ENCODE data around the gene VEZT. TPM values are rescaled to one million over a fixed set of nuclear protein-coding genes. Genes with fewer than 3 reads are reported as not detected.
"Not testable (repeated sequence)": the region's sequence is repeated elsewhere in the genome, so short reads cannot be mapped to it uniquely, and the experiment has no call there.

VEZT gene
- total RNA-seq, 2 donors from 2014 or later, result 46.4 to 54.9 TPM

- H3K36me3 Mint-ChIP-seq (ENCODE audit: low read depth), result peaks cover 4% of the 10 kb centered on the region
- ATAC-seq (no peak), DNase-seq (no peak)
- no peak overlapping the region for H3K27ac Mint-ChIP-seq
- H3K4me1 Mint-ChIP-seq, result peaks cover 3% of the 10 kb centered on the region
- H3K4me3 Mint-ChIP-seq, result no peak overlapping the region
- H3K9me3 ChIP-seq (ENCODE audit: control insufficient read depth, low read length, poor library complexity, severe bottlenecking), result no peaks in the 10 kb centered on the region
- peaks cover 9% of the 10 kb centered on the region for H3K27me3 Mint-ChIP-seq
Observed at GRCh38 chr12:95187865-95188415, 29.7 kb upstream of the VEZT start.

- H3K4me1 Mint-ChIP-seq, result peaks cover 3% of the 10 kb centered on the region
- H3K4me3 Mint-ChIP-seq, result no peak overlapping the region
- H3K27me3 Mint-ChIP-seq, result peaks cover 9% of the 10 kb centered on the region
- no peak overlapping the region for H3K27ac Mint-ChIP-seq
- peaks cover 4% of the 10 kb centered on the region for H3K36me3 Mint-ChIP-seq (ENCODE audit: low read depth)
- ATAC-seq (no peak), DNase-seq (no peak)
- H3K9me3 ChIP-seq (ENCODE audit: control insufficient read depth, low read length, poor library complexity, severe bottlenecking), result no peaks in the 10 kb centered on the region
Observed at GRCh38 chr12:95191060-95191696, 26.4 kb upstream of the VEZT start.

- Mint-ChIP-seq H3K27ac (no peak overlapping the region), H3K27me3 (peaks cover 9% of the 10 kb centered on the region), H3K4me1 (peaks cover 3% of the 10 kb centered on the region), H3K36me3 (ENCODE audit: low read depth) (peaks cover 4% of the 10 kb centered on the region), H3K4me3 (no peak overlapping the region)
- no peaks in the 10 kb centered on the region for H3K9me3 ChIP-seq (ENCODE audit: control insufficient read depth, low read length, poor library complexity, severe bottlenecking)
- DNase-seq (no peak), ATAC-seq (no peak)
Observed at GRCh38 chr12:95192271-95192670, 25.3 kb upstream of the VEZT start.

- Mint-ChIP-seq H3K27me3 (peaks cover 9% of the 10 kb centered on the region), H3K27ac (no peak overlapping the region), H3K4me1 (peaks cover under 1% of the 10 kb centered on the region), H3K4me3 (no peak overlapping the region), H3K36me3 (ENCODE audit: low read depth) (peaks cover 4% of the 10 kb centered on the region)
- H3K9me3 ChIP-seq (ENCODE audit: control insufficient read depth, low read length, poor library complexity, severe bottlenecking), result no peaks in the 10 kb centered on the region
- DNase-seq (no peak), ATAC-seq (no peak)
Observed at GRCh38 chr12:95193139-95193538, 24.5 kb upstream of the VEZT start.

- Mint-ChIP-seq H3K27me3 (peaks cover 9% of the 10 kb centered on the region), H3K36me3 (ENCODE audit: low read depth) (peaks cover 4% of the 10 kb centered on the region), H3K27ac (no peak overlapping the region), H3K4me3 (no peak overlapping the region), H3K4me1 (no peaks in the 10 kb centered on the region)
- H3K9me3 ChIP-seq (ENCODE audit: control insufficient read depth, low read length, poor library complexity, severe bottlenecking), result no peaks in the 10 kb centered on the region
- DNase-seq (no peak), ATAC-seq (no peak)
Observed at GRCh38 chr12:95195122-95195521, 22.5 kb upstream of the VEZT start.

- ATAC-seq; H3K4me1 Mint-ChIP-seq; H3K4me3 Mint-ChIP-seq; H3K27ac Mint-ChIP-seq; DNase-seq; H3K36me3 Mint-ChIP-seq (ENCODE audit: low read depth); H3K9me3 ChIP-seq (ENCODE audit: control insufficient read depth, low read length, poor library complexity, severe bottlenecking): not testable (repeated sequence)
- H3K27me3 Mint-ChIP-seq, result peaks cover 14% of the 10 kb centered on the region
Observed at GRCh38 chr12:95196875-95197569, 20.6 kb upstream of the VEZT start.

GRCh38 chr12:95197636-95198035 is 20.0 kb upstream of the VEZT start:
- Mint-ChIP-seq H3K4me3 (no peak overlapping the region), H3K36me3 (ENCODE audit: low read depth) (peaks cover under 1% of the 10 kb centered on the region), H3K4me1 (peaks cover 3% of the 10 kb centered on the region), H3K27me3 (peaks cover 8% of the 10 kb centered on the region), H3K27ac (no peak overlapping the region)
- no peak for DNase-seq
- no peaks in the 10 kb centered on the region for H3K9me3 ChIP-seq (ENCODE audit: control insufficient read depth, low read length, poor library complexity, severe bottlenecking)
- ATAC-seq, result no peak

- H3K4me3 Mint-ChIP-seq, result no peak overlapping the region
- peaks cover 3% of the 10 kb centered on the region for H3K4me1 Mint-ChIP-seq
- ATAC-seq (no peak), DNase-seq (no peak)
- peaks cover 5% of the 10 kb centered on the region for H3K27me3 Mint-ChIP-seq
- no peaks in the 10 kb centered on the region for H3K9me3 ChIP-seq (ENCODE audit: control insufficient read depth, low read length, poor library complexity, severe bottlenecking)
- no peaks in the 10 kb centered on the region for H3K36me3 Mint-ChIP-seq (ENCODE audit: low read depth)
- no peak overlapping the region for H3K27ac Mint-ChIP-seq
Observed at GRCh38 chr12:95198914-95199313, 18.7 kb upstream of the VEZT start.

- Mint-ChIP-seq H3K27me3 (peaks cover 5% of the 10 kb centered on the region), H3K4me3 (no peak overlapping the region), H3K36me3 (ENCODE audit: low read depth) (no peaks in the 10 kb centered on the region), H3K27ac (no peak overlapping the region), H3K4me1 (peaks cover 3% of the 10 kb centered on the region)
- ATAC-seq (no peak), DNase-seq (no peak)
- H3K9me3 ChIP-seq (ENCODE audit: control insufficient read depth, low read length, poor library complexity, severe bottlenecking), result no peaks in the 10 kb centered on the region
Observed at GRCh38 chr12:95200128-95200894, 17.3 kb upstream of the VEZT start.

GRCh38 chr12:95201056-95201670 is 16.4 kb upstream of the VEZT start:
- DNase-seq (no peak), ATAC-seq (no peak)
- Mint-ChIP-seq H3K4me3 (no peak overlapping the region), H3K27ac (no peak overlapping the region), H3K27me3 (peaks cover 5% of the 10 kb centered on the region), H3K4me1 (peaks cover 3% of the 10 kb centered on the region), H3K36me3 (ENCODE audit: low read depth) (no peaks in the 10 kb centered on the region)
- no peaks in the 10 kb centered on the region for H3K9me3 ChIP-seq (ENCODE audit: control insufficient read depth, low read length, poor library complexity, severe bottlenecking)

GRCh38 chr12:95202691-95203486 is 14.7 kb upstream of the VEZT start:
- no peak for ATAC-seq
- H3K27me3 Mint-ChIP-seq, result peaks cover 5% of the 10 kb centered on the region

GRCh38 chr12:95203487-95204030 is 14.0 kb upstream of the VEZT start:
- H3K36me3 Mint-ChIP-seq (ENCODE audit: low read depth), result no peaks in the 10 kb centered on the region
- no peak for DNase-seq
- peaks cover 5% of the 10 kb centered on the region for H3K27me3 Mint-ChIP-seq
- no peak for ATAC-seq
- peaks cover 3% of the 10 kb centered on the region for H3K4me1 Mint-ChIP-seq
- no peaks in the 10 kb centered on the region for H3K9me3 ChIP-seq (ENCODE audit: control insufficient read depth, low read length, poor library complexity, severe bottlenecking)
- H3K27ac Mint-ChIP-seq, result no peak overlapping the region
- no peak overlapping the region for H3K4me3 Mint-ChIP-seq

More at GRCh38 chr12:95202691-95203486, 14.7 kb upstream of the VEZT start:
- H3K4me3 Mint-ChIP-seq, result no peak overlapping the region
- no peak for DNase-seq
- peaks cover 3% of the 10 kb centered on the region for H3K4me1 Mint-ChIP-seq
- no peaks in the 10 kb centered on the region for H3K9me3 ChIP-seq (ENCODE audit: control insufficient read depth, low read length, poor library complexity, severe bottlenecking)
- no peaks in the 10 kb centered on the region for H3K36me3 Mint-ChIP-seq (ENCODE audit: low read depth)
- H3K27ac Mint-ChIP-seq, result no peak overlapping the region
